ENCODE results near the gene CCR5AS.
"Not testable (repeated sequence)": the region's sequence is repeated elsewhere in the genome, so short reads cannot be mapped to it uniquely, and the experiment has no call there.

CCR5AS gene

DNA sequence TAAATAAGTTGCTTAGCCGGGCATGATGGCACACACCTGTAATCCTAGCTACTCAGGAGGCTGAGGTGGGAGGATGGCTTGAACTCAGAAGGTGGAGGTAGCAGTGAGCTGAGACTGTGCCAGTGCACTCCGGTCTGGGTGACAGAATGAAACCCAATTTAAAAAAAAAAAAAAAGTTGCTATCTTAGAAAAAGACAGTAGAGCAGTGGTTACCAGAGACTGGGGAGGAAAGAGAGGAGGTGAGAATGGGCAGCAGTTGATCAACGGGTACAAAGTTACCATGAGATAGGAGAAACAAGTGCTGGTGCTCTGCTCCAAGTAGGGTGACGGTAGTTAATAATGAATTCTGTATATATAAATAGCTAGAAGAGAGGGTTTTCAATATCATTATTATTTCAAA, 53.8 kb downstream of the CCR5AS start:
- DNase-seq = no peak

DNA sequence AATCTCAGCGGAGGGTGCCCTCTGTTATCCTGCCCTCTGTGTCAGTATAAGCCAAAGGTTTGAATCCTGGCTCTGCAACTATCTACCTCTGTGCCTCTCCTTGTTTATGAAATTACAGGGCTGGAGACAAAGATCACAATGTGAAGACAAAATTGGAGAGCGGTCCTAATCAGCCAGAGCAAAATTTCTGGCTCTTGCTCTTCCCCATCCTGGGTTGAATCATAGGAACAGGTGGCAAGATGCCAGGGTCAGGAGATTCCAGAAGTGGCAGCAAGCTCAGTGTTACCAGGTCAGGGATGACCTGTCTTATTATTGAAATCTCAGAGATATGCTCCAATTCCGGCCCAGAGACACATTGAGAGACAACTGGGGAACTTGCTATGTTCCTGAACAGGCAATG, 55.2 kb downstream of the CCR5AS start:
- DNase-seq = no peak

DNA sequence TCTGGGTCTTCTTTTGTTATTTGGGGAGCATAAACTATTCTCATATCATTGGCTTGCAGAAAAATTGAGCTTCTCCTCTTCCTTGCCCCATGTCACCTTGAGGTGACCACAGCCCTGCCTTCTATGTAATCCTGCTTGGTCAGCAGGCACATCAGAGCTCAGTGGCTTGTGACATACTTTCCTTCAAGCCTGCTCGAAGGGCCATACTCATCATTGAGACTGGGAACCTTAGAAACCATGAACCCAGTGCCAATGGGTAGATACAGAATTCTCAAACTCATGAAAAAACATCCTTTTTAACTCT, 56.7 kb downstream of the CCR5AS start:
- no peak for DNase-seq

DNA sequence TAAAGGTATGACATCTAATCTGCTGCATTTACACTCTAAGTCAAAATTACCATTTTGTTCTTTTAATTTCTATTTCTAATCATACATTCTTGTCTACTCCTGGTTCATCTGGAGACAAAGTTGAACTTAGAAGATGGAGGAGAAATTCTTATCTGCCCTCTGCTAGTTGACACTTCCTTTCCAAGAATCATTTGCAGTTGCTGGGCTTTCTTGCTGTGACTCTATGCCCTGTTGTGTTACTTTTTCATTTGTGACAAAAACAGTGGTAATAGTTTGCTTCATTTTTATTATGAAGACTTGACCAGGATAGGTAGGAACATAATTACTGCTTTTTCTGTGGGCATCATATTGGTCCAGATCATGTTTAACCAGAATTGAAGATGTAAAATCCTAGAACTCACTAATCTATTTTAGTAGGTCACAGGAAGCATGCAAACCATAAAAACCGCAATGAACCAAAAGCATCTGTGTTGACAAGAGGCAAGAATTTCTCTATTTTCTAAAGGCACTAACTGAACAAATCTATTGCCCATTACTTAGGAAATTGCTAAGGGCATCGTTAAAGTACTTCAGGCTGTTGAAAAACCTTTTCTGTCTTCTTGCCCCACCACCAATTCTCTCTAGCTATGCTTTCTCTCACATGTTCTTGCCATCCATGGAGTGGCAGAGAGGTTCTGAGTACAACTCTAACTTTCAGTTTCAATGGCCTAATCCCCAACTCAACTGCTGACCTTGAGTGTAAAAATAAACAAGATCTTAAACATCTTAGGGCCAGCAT, 57.2 kb downstream of the CCR5AS start:
- no peak for DNase-seq

DNA sequence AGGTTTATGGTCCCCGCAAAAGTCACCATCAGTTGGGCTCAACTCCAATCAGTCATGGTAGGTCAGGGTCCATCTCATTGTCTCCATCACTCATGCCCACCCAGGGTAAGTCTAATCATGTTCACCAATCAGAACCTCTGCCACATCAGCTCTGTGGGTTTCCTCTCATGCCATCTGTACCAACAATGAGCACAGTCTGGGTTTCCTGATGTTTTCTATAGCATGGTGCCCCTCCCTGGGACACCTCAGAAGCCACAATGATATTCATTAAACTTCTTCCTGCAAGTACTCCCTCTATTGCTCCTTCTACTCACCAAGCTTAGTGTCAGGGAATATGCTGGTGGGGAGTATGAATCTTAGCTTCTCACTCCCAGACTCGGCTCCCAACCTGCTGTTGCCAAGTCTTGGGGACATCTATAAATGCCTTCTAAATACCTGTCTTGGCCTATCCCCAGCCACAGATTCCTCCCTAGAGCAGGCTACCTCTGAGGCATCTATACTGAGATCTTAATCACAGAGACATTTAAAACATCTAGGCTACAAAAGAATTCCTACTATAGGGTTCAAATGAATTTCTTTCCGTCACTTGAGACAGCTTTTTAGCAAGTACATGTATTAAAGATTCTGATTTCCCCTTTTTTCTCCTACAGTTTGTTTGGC, 57.9 kb downstream of the CCR5AS start:
- DNase-seq = no peak

DNA sequence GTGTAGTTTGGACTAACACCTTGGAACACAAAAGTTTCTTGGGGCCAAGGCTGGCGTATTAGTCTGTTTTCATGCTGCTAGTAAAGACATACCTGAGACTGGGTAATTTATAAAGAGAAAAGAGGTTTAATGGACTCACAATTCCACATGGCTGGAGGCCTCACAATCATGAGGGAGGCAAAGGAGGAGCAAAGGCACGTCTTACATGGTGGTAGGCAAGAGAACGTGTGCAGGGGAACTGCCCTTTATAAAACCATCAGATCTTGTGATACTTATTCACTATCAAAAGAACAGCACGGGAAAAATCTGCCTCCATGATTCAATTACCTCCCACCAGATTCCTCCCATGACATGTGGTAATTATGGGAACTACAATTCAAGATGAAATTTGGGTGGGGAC, 62.4 kb downstream of the CCR5AS start:
- DNase-seq = no peak

DNA sequence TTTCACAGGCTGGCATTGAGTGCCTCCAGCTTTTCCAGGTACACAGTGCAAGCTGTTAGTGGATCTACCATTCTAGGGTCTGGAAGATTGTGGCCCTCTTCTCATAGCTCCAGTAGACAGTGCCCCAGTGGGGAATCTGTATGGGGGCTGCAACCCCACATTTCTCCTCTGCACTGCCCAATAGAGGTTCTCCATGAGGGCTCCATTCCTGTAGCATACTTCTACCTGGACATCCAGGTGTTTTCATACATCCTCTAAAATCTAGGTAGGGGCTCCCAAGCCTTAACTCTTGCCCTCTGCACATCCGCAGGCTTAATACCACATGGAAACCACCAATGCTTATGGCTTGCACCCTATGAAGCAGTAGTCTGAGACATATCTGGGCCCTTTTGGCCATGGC, 68.0 kb downstream of the CCR5AS start:
- DNase-seq = no peak

DNA sequence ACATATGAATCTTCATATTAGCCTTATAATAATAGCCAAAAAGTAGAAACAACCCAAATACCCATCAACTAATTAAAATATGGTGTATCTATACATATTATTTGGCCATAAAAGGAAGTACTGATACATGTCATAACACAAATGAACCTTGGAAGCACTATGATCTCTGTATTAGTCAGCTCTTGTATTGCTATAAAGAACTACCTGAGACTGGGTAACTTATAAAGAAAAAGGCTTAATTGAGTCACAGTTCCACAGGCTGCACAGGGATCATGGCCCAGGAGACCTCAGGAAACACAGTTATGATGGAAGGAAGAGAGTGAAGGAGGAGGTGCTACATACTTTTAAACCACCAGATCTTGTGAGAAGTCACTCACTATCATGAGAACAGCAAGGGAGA, 69.0 kb downstream of the CCR5AS start:
- no peak for DNase-seq

DNA sequence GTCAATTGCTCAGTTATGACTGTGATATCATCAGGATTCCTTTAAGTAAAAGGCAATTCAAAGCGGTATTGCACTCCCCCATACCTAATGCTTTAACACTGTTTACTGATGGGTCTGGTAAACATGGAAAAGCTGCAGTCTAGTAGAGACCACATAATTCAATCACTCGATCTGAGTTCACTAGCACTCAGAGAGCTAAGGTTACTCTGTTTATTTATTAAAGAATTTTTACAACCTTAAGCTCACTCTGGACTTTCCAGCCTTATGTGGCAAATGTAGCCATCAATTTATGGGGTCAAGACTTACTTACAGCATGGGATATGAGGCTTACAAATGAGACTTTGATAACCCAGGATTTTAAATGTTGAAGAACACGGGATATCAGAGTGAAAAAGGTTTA, 71.3 kb downstream of the CCR5AS start:
- no peak for DNase-seq

DNA sequence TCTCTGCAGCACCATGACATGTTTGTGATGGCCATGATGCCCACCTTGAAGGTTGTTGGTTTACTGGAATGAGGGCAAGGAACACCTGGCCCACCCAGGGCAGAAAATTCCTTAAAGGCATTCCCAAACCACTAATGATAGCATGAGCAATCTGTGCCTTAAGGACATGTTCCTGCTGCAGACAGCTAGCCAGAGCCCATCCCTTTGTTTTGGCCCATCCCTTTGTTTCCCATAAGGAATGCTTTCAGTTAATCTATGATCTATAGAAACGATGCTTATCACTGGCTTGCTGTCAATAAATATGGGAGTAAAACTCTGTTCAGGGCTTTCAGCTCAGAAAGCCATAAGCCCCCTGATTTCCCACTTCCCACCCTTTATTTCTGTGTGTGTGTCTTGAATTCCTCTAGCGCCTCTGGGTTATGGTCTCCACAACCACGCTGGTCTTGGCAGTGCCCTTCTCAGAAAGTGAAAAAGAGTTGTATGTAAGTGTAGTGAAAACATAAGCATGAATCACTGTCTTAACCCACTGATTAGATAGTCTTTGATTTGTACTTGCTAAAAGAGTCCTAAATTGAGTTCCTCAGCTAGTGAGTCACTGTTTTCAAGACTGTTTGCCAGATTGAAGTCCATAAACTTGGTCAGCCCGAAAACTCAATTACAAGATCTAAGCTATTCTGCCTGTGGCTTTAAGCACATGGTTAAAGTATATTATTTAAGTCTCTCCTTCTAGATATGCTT, 72.0 kb downstream of the CCR5AS start:
- DNase-seq = no peak

DNA sequence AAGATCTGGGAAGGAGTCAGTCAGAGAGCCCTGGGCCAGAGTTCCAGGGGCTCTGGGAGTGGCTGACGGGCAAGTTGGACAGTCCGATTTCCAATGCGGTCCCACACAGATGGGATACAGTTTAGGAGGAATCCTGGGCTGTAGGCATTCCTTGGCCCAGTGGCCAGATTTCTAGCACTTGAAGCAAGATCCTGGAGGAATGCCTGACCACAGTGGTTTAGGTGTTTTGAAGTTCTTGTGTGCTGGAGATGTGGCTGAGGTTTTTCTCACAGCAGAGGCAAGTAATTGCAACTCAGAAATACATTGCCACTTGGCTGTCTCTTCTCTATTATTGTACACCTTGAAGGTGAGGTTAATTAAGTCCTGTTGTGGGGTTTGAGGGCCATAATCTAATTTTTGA, 76.2 kb downstream of the CCR5AS start:
- DNase-seq = not testable (repeated sequence)

DNA sequence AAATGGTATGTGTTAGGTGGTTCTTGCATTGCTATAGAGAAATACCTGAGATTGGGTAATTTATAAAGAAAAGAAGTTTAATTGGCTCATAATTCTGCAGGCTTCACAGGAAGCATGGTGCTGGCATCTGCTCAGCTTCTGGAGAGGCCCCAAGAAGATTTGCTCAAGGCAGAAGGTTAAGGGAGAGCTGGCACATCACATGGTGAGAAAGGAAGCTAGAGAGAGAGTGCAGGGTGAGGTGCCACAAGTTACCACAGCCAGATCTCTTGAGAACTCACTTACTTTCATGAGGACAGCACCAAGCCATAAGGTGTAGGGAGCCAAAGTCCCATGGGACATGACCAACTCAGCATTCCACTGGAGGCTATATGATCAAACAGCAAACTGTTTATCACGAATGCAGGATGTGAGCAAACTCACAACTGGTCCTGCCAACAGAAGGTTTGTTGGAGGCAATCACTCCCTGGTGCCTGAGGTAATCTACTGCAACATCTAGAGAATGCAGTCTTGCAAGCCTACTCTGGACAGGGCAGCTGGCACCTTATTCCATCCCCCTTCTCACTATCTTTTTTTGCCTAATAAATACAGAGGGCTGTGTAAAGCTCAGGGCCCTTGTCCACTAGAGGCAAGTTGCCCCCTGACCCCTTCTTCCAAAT, 81.1 kb downstream of the CCR5AS start:
- no peak for DNase-seq

DNA sequence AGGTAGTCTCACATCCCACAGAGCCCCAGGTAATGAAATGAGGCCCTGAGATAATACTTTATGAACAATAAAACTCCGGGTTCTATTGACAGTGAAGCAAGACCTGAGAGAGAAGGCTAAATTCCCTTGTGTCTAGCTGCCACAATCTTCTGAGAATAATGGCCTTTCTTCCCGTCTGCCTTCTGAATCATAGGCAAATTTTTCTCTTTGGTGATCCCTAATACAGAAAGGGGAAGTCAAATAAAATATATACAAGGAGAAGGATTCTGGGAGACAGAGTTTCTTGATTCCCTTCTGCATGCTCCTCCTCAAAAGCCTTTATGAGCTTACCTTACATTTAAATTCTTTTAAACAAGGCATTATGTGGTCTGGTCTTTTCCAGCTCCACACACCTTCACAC, 82.8 kb downstream of the CCR5AS start:
- no peak for DNase-seq

DNA sequence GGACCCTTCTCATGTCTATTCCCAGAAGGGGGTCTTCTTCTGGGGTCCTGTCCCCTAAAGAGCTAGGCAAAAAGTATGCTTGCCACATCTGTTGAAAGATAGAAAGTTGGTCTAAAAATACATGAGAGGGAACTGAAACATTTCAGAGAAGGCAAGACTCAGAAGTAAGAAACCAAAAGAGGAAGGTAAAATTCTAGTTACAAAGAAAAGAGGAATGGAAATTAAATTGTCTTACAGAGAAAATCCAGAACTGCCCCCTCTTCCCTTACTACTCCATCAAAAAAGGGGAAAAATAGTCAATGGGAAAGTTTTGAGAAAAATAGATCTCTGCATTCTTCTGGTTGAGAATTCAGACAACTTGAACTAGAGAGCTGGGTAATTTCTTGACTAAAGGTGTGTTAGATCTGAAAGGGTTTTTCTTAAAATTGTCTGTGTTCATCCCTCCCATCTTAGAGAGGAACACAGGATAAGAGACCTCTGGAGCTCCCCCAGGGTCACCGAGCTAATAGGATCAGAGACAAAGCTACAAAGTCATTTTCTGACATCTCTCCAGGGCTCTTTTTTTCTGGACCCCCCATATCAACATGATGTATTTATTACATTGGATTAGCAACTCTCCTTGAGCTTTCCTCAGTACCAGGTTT, 85.3 kb downstream of the CCR5AS start:
- no peak for DNase-seq

DNA sequence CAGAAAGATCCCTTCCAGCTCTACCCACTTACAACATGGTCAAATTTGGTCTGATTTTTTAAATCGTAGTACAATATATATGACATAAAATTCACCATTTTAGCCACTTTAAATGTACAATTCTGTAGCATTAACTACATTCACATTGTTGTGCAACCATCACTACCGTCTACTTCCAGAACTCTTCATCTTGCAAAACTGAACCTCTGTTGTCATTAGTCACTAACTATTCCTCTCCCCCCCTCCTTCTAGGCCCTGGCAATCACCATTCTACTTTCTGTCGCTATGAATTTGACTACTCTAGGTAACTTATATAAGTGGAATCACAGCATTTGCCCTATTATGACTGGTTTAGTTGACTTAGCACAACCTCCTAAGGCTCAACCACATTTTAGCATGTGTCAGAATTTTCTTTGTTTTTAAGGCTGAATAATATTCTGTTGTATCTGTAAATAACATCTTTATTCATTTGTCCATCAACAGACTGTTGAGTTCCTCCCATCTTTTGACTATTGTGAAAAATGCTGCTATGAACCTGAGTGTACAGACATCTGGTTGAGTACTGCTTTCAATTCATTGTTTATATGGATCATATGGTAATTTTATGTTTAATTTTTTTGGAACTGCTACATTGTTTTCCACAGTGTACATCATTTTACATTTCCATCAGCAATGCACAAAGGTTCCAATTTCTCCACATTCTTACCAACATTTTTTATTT, 88.5 kb downstream of the CCR5AS start:
- no peak for DNase-seq

DNA sequence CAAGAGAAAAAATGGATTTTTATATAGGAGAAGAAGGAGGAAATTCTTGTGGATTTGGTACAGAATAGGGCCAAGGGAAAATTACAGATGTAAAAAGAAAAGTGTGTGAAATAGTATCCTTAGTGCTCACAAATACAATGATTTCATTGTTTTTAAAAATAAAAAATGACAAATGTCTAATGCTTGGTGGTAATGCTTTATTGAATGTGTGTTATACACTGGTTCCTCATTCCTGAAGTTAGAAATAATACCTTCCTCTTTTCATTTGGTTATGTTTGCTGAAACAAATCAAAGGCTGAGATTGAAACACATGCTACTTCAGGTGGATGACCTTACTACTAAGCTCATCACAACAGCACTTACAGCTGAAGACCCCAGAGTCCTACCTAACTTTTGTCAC, 90.7 kb downstream of the CCR5AS start:
- DNase-seq = no peak

DNA sequence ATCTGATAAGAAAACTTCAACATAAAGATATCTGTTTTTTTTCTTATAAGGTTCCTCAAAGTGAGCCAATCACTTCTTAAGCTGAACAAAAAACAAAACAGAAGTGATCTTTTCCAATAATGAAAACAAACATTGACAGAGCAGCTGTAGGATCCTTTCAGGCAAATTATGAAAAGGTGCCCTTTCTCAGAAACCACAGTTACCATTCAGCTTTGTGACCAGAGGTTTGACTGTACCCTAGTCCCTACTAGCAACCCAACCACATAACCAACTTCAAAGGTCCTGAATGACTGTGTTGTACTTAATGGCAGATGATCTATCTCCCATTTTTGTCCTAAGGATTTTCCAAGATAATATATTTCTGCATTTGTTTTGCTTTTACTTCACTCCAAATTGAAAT, 92.3 kb downstream of the CCR5AS start:
- no peak for DNase-seq

Data from NCI-H1694 treated with DMSO at 0.1 percent for 48 hours (cell line).